ENCODE measurements around the gene PSMC3.

PSMC3 gene

DNA sequence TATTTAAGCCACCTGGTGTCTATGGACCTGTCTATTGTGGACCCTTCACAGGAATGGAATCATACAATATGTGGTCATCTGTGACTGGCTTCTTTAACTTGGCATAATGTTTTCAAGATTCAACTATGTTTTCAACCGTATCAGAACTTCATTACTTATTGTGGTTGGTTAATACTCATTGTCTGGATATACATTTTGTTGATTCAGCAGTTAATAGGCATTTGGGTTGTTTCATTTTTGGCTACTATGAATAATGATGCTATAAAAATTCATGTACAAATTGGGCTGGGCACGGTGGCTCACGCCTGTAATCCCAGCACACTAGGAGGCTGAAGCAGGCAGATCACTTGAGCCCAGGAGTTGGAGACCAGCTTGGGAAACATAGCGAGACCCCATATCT lies 25.2 kb upstream of the PSMC3 start:
- DNase-seq (ENCODE audit: insufficient read length, low spot score) (no peak), FAIRE-seq (no peak)

DNA sequence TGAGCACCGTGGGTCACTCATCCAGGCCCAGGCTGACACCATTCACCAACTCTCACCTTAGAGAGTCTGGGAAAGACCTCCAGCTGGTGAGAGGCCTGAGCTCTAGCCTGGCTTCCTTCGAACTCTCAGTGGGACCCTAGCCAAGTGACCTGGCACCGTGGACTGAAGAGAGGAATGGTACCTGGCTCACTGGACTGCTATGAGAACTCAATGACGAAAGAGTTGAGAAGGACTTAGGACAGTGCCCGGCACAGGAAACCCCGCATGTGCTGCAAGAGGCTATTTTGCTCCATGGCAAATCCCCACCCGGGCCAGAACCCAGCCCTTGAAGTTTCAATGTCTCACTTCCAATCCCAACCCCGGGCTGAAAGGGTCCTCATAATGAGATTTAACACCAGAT lies 23.3 kb upstream of the PSMC3 start:
- DNase-seq (ENCODE audit: insufficient read length, low spot score): no peak
- FAIRE-seq: no peak
- no peak for TF ChIP-seq POLR2A (IDR thresholded peaks at IDR 0.05; ENCODE audit: low read depth, low read length)

More for the DNA sequence above, 25.2 kb upstream of the PSMC3 start:
- no peak for TF ChIP-seq POLR2A (IDR thresholded peaks at IDR 0.05; ENCODE audit: low read depth, low read length)

DNA sequence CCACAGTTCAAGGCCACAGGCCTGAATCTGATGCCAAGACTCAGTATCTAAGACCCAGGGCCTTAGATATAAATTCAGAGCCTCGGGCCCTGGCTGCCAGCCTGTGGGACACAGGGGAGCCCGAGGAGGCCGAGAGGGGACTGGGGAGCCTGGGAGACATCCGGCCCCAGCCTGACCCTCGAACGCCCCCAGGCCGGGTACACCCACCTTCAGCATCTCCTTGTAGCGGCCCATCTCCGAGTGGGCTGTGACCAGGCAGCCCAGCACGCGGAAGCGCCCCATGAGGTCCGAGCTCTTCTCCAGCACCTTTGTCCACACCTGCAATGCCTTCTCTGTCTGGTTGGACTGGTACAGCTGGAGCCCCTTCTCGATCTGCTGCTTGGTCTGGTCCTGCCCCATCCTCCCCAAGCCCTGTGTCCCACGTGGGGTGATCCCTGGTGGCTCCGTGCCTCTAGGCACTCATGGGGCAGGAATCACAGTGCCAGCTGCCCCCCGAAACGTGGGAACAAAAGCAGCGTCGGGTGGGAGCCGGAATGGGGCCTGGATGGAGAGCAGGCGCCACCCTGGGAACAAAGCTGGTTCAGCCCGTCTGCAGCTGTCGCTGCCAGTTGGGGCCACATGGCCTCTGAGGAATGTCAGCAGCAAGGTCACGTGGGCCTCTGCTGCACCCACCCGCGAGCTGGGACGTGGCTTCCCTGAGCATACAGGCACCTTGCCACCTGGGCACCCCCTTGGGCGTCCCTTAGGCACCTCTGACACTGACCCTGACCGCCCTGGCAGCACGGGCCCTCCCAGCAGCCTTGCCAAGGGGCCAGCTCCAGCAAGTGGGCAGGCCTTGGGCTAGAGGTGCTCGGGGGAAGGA lies 22.6 kb upstream of the PSMC3 start, which contains the start of gene RAPSN:
RAPSN (minus strand) TSS at position 571 of the 862 bp plus-strand sequence; CDS start at position 399, 172 bp downstream.
- no peak for TF ChIP-seq POLR2A (IDR thresholded peaks at IDR 0.05; ENCODE audit: low read depth, low read length)
- DNase-seq (ENCODE audit: insufficient read length, low spot score) (no peak), FAIRE-seq (no peak)

DNA sequence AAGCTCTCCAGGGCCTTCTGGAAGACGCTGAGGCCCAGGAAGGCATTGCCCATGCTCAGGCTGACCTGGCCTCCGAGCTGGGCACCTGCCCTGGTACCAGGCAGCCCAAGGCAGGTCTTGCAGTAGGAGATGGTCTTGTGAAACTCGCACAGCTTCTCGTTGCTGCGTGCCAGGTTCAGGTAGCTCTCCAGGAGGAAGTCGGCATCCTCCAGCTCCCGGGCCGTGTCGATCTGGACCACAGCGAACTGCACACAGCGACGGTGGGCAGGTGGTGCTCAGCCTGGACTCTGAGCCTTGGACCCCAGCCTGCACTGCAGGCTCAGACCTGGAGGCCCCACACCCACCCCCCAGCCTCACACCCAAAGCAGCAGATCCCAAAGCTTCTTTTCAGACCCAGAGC lies 21.7 kb upstream of the PSMC3 start:
- no peak for TF ChIP-seq POLR2A (IDR thresholded peaks at IDR 0.05; ENCODE audit: low read depth, low read length)
- DNase-seq (ENCODE audit: insufficient read length, low spot score) (no peak), FAIRE-seq (no peak)

DNA sequence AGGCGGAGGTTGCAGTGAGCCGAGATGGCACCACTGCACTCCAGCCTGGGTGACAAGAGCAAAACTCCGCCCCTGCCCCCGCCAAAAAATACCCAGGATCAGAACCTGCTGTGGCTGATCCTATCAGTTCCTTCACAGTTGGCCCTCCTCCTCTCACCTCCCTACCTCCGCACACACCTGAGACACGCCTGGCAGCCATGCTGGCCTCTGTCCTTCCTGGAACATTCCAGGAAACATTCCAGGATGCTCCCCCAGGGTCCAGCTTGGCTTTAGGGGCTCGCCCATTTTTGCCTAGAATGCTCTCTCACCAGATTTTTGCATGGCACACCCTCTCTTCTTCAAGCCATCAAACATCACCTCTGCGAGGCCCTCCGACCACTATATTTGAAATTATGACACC lies 20.6 kb upstream of the PSMC3 start:
- FAIRE-seq: no peak
- DNase-seq (ENCODE audit: insufficient read length, low spot score): no peak
- no peak for TF ChIP-seq POLR2A (IDR thresholded peaks at IDR 0.05; ENCODE audit: low read depth, low read length)

DNA sequence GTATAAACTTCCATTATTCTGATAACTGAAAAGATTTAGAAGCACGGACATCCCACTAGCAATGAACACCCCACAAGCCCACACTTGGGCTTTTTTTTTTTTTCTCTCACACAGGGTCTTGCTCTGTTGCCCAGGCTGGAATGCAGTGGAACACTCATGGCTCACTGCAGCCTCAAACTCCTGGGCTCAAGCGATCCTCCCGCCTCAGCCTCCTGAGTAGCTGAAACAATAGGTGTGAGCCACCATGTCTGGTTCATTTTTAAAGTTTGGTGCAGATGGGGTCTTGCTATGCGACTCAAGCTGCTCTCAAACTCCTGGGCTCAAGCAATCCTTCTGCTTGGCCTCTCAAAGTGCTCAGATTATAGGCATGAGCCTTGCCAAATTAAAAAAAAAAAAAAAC lies 19.6 kb upstream of the PSMC3 start:
- DNase-seq (ENCODE audit: insufficient read length, low spot score) (no peak), FAIRE-seq (no peak)
- no peak for TF ChIP-seq POLR2A (IDR thresholded peaks at IDR 0.05; ENCODE audit: low read depth, low read length)

DNA sequence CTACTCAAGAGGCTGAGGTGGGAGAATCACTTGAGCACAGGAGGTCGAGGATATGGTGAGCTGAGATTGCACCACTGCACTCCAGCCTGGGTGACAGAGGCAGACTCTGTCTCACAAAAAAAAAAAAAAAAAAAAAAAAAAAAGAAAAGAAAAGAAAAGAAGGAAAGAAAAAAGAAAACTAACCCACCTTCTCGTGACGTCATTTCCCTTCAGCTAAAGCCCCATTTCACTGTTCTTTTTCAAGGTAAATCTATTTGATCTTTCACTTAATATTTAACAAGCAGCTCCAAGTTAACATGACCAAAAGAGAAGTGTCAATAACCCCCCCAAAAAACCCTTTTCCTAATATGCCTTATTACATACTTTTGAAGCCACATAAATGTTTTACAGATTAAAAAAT lies 17.6 kb upstream of the PSMC3 start:
- no peak for TF ChIP-seq POLR2A (IDR thresholded peaks at IDR 0.05; ENCODE audit: low read depth, low read length)
- FAIRE-seq: no peak
- no peak for DNase-seq (ENCODE audit: insufficient read length, low spot score)

DNA sequence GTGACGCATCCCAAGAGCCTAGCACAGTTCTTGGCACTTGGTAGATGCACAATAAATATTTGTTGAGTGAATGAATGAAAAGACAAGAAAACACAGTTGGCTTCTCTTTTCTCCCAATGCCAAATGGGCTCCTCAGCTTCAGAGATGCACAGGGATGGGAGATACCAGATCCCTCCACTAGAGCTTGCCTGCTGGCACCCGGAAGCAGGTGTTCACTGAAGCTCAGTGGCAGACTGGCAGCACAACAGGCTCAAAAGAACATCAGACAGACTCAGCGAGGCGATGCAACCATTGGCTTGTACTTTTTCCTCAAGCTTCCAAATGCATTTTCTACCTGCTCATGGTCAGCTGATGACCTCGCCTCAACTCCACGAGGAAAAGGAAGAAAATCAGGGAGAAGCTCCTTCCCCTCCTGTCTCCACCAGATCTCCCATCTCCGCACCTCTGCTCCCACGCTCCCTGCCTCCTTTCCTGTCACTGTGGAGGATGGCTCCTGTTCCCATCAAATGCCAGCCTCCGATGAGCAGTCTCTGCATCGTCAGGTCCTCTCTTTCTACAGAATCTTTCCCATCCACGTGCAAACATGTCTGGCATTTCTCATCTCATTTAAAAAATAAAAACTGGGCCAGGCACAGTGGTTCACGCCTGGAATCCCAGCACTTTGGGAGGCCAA lies 16.9 kb upstream of the PSMC3 start:
- FAIRE-seq: no peak
- DNase-seq (ENCODE audit: insufficient read length, low spot score): no peak
- TF ChIP-seq POLR2A (IDR thresholded peaks at IDR 0.05; ENCODE audit: low read depth, low read length): no peak

DNA sequence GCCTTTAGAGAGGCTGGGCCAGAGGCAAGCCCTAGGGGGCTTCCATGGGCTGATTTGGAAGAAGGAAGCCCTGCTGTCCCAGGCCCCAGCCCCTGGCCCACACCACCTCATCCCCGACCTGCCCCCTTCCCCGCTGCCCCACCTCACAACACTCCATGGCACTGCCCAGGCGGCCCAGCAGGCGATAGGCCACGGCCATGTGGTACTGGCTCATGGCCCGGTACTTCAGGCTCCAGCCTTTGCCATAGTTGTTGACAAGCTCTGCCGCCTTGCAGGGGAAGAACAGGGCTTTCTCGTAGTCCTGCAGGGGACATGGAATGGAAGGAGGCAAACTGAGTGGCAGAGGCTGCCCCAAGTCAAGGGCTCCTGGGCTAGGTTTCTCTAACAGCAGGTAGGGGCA lies 16.3 kb upstream of the PSMC3 start:
- FAIRE-seq (no peak), DNase-seq (ENCODE audit: insufficient read length, low spot score) (no peak)
- no peak for TF ChIP-seq POLR2A (IDR thresholded peaks at IDR 0.05; ENCODE audit: low read depth, low read length)

DNA sequence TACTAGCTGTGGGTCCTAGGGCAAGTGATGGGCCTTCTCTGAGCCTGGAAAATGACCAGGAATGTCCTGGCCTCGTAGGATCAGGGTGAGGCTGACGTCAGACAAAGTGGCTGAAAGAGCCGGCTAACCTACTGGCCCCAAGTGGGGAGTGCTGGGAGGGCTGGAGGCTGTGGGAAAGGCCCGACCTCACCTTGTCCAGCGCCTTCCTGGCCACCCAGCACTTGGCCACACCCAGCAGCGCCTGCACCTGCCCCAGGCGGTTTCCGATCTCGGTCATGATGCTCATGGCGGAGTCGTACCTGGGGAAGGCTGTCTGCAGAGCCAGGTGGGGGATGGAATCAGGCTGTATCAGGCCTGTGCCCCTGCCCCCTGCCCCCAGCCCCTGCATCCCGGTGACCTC lies 15.2 kb upstream of the PSMC3 start:
- no peak for TF ChIP-seq POLR2A (IDR thresholded peaks at IDR 0.05; ENCODE audit: low read depth, low read length)
- DNase-seq (ENCODE audit: insufficient read length, low spot score): no peak
- FAIRE-seq: no peak

DNA sequence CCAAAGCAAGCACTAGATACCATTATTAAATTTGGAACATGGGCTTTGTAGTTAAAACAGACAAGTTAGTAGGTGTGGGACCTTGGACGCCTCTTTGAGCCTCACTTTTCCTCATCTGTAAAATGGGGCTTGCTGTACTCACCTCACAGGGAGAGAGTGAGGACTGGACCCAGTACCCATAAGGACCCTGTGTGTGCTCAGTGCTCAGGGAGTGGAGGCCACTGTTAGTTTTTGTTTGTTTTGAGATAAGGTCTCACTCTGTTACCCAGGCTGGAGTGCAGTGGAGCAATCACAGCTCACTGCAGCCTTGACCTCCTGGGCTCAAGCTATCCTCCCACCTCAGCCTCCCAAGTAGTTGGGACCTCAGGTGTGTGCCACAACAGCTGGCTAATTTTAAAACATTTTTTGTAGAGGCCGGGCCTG lies 13.8 kb upstream of the PSMC3 start:
- TF ChIP-seq POLR2A (IDR thresholded peaks at IDR 0.05; ENCODE audit: low read depth, low read length): no peak
- no peak for DNase-seq (ENCODE audit: insufficient read length, low spot score)
- no peak for FAIRE-seq

DNA sequence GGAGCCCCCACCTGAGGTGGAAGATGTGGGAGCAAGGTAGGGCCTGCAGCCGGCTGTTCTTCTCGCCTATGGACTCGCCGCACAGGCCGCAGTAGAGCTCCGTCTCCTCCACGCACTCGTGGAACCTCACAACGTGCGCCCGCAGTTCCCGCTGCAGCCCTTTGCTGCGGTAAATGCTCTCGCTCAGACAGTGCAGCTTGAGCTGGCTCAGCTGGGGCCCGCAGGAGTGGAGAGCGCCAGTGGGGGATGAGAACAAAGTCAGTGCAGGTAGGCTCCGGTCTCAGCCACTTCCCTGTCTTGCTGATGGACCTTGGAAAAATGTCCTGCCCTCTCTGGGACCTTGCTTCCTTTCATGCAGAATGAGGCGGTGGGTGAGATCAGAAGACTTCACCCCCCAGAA lies 12.5 kb upstream of the PSMC3 start:
- TF ChIP-seq POLR2A (IDR thresholded peaks at IDR 0.05; ENCODE audit: low read depth, low read length): no peak
- FAIRE-seq (no peak), DNase-seq (ENCODE audit: insufficient read length, low spot score) (no peak)

DNA sequence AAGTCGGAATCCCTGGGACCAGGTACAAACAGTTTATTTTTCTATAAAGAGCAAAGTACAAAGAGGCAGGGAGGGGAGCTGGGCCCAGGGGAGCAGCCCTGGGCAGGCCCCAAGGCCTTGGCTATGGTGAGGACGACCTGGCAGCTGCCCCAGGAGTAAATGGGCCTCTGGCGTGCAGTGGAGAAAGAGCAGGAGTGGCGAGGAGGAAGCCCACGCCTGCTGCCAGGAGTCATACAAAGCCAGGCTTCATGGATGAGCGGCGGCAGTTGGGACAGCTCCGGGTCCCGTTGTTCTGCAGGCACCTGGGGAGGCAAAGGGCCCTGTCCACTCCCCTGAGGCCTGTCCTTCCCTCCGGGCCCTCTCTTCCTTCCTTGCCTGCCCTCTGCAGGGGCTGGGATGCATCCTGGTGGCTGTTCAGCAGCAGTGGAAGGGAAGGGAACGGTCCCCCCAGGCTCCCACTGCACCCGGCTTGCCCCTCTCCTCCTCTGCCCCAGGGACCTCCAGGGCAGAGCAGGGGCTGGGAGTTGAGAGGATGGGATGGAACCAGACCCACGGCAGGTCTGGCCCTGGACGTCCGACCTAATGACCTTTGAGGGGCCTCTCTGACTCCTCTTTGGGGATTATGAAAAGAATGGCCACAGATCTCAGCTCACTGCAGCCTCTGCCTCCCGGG lies 11.6 kb upstream of the PSMC3 start:
- FAIRE-seq (no peak), DNase-seq (ENCODE audit: insufficient read length, low spot score) (no peak)
- no peak for TF ChIP-seq POLR2A (IDR thresholded peaks at IDR 0.05; ENCODE audit: low read depth, low read length)

DNA sequence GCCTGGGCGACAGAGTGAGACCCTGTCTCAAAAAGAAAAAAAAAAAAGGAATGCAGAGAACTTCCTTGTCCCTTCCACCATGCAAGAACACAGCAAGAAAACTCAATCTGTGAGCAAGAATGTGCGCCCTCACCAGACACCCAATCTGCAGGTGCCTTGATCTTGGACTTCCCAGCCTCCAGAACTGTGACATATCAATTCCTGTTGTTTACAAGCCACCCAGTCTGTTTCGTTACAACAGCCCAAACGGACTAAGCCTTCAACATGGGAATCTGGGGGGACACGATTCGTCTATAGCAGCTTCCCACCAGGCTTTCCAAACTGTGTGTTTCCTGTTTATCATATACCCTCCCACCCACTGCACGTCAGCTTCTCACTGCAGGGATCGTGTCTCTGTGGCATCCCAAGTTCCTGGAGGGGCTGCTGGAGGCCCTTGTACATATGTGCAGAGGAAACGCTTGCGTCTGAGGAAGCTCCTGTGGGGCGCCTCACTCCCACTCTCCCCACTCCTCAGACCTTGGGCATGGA lies 11.0 kb upstream of the PSMC3 start:
- no peak for TF ChIP-seq POLR2A (IDR thresholded peaks at IDR 0.05; ENCODE audit: low read depth, low read length)
- DNase-seq (ENCODE audit: insufficient read length, low spot score): no peak
- no peak for FAIRE-seq

Data from H54 (cell line).